ENCODE results near the gene PRR7. TPM values are rescaled to one million over a fixed set of nuclear protein-coding genes. Genes with fewer than 3 reads are reported as not detected.

The PRR7 gene
- total and polyA plus RNA-seq, 2 of the 13 experiments (the other 11 are each of a cell fraction or from before 2014, with no cell fraction given), result 4.8 to 5.0 TPM

GRCh38 chr5:177403792-177404640 lies 42.6 kb upstream of the PRR7 start (continued):
- TF ChIP-seq, protein P1, sequence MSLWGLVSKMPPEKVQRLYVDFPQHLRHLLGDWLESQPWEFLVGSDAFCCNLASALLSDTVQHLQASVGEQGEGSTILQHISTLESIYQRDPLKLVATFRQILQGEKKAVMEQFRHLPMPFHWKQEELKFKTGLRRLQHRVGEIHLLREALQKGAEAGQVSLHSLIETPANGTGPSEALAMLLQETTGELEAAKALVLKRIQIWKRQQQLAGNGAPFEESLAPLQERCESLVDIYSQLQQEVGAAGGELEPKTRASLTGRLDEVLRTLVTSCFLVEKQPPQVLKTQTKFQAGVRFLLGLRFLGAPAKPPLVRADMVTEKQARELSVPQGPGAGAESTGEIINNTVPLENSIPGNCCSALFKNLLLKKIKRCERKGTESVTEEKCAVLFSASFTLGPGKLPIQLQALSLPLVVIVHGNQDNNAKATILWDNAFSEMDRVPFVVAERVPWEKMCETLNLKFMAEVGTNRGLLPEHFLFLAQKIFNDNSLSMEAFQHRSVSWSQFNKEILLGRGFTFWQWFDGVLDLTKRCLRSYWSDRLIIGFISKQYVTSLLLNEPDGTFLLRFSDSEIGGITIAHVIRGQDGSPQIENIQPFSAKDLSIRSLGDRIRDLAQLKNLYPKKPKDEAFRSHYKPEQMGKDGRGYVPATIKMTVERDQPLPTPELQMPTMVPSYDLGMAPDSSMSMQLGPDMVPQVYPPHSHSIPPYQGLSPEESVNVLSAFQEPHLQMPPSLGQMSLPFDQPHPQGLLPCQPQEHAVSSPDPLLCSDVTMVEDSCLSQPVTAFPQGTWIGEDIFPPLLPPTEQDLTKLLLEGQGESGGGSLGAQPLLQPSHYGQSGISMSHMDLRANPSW (CRISPR knock-in tag; IDR thresholded peaks at IDR 0.05; ENCODE audit: borderline replicate concordance), result no peak
- TF ChIP-seq UBTF (CRISPR knock-in tag; IDR thresholded peaks at IDR 0.05), result peak; percentile 69
- TF ChIP-seq, protein P2, sequence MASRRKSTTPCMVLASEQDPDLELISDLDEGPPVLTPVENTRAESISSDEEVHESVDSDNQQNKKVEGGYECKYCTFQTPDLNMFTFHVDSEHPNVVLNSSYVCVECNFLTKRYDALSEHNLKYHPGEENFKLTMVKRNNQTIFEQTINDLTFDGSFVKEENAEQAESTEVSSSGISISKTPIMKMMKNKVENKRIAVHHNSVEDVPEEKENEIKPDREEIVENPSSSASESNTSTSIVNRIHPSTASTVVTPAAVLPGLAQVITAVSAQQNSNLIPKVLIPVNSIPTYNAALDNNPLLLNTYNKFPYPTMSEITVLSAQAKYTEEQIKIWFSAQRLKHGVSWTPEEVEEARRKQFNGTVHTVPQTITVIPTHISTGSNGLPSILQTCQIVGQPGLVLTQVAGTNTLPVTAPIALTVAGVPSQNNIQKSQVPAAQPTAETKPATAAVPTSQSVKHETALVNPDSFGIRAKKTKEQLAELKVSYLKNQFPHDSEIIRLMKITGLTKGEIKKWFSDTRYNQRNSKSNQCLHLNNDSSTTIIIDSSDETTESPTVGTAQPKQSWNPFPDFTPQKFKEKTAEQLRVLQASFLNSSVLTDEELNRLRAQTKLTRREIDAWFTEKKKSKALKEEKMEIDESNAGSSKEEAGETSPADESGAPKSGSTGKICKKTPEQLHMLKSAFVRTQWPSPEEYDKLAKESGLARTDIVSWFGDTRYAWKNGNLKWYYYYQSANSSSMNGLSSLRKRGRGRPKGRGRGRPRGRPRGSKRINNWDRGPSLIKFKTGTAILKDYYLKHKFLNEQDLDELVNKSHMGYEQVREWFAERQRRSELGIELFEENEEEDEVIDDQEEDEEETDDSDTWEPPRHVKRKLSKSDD (CRISPR knock-in tag; IDR thresholded peaks at IDR 0.05; ENCODE audit: low read depth), result 0 out of 2 replicates have a peak, but pooled peaks have one; percentile 39
- TF ChIP-seq MXD3 (CRISPR knock-in tag; IDR thresholded peaks at IDR 0.05), result no peak
- TF ChIP-seq CSRNP1 (CRISPR knock-in tag; IDR thresholded peaks at IDR 0.05), result no peak
- no peak for TF ChIP-seq KDM5A (IDR thresholded peaks at IDR 0.05; ENCODE audit: borderline replicate concordance, low read length)
- TF ChIP-seq XBP1 (CRISPR knock-in tag; IDR thresholded peaks at IDR 0.05), result no peak
- no peak for TF ChIP-seq NR3C1 (CRISPR knock-in tag; IDR thresholded peaks at IDR 0.05)
- no peak for TF ChIP-seq ZNF468 (CRISPR knock-in tag; IDR thresholded peaks at IDR 0.05)
- TF ChIP-seq ZC3H4 (CRISPR knock-in tag; IDR thresholded peaks at IDR 0.05; ENCODE audit: borderline replicate concordance), result no peak
- no peak for TF ChIP-seq KAT2B (IDR thresholded peaks at IDR 0.05; ENCODE audit: borderline replicate concordance, low read depth, low read length)
- TF ChIP-seq PATZ1 (CRISPR knock-in tag; IDR thresholded peaks at IDR 0.05), result 0 out of 2 replicates have a peak, but pooled peaks have one; percentile 15

All from HepG2 (cell line).